Measurements from ENCODE around the gene CYP24A1. TPM values are rescaled to one million over a fixed set of nuclear protein-coding genes. Genes with fewer than 3 reads are reported as not detected.

Gene CYP24A1
- total and polyA plus RNA-seq, 2 of the 13 experiments (the other 11 are each of a cell fraction or from before 2014, with no cell fraction given): 9.4 to 32.7 TPM

DNA sequence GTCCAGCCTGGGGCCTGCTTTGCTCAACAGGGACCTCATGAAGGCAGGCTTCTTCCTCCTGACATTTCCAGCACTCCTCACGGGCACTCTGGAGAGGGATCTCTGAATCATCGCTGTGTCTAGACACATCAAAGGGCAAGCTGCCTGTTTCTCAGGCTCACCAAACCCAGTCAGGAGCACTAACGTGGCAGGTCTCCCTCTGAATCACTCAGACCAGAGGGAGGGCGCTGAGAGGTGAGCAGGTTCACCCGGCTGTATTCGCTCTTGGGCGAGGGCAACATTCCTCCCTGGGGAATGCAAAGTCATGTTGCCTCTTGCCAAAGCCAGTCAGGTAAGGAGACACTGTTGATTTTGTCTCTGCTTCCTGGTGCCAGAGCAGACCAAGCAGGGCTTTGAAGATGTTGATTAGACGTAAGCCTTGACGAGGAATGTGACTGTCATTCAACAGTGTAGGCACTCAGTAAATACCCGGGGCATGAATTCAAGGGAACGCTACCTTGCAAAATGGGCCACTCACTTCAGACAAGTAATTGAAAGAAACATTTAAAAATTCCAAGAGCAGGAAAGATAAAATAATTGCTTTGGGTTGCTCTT is 50.1 kb downstream of the CYP24A1 start (continued):
- TF ChIP-seq, protein P1, sequence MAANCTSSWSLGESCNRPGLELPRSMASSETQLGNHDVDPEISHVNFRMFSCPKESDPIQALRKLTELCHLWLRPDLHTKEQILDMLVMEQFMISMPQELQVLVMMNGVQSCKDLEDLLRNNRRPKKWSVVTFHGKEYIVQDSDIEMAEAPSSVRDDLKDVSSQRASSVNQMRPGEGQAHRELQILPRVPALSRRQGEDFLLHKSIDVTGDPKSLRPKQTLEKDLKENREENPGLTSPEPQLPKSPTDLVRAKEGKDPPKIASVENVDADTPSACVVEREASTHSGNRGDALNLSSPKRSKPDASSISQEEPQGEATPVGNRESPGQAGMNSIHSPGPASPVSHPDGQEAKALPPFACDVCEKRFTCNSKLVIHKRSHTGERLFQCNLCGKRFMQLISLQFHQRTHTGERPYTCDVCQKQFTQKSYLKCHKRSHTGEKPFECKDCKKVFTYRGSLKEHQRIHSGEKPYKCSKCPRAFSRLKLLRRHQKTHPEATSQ (CRISPR knock-in tag; IDR thresholded peaks at IDR 0.05; ENCODE audit: borderline replicate concordance): peak; percentile 72; the same call in 1 of the 2 replicates
- TF ChIP-seq ZNF775 (CRISPR knock-in tag; IDR thresholded peaks at IDR 0.05; ENCODE audit: borderline replicate concordance): no peak; the same call in 1 of the 2 replicates
- no peak for TF ChIP-seq SYNCRIP (IDR thresholded peaks at IDR 0.05; ENCODE audit: insufficient read depth, low read depth, low read length)
- TF ChIP-seq ZNF260 (CRISPR knock-in tag; IDR thresholded peaks at IDR 0.05; ENCODE audit: borderline replicate concordance, low read depth): no peak
- peak; percentile 96 for TF ChIP-seq CBFB (CRISPR knock-in tag; IDR thresholded peaks at IDR 0.05)
- TF ChIP-seq, protein P2, sequence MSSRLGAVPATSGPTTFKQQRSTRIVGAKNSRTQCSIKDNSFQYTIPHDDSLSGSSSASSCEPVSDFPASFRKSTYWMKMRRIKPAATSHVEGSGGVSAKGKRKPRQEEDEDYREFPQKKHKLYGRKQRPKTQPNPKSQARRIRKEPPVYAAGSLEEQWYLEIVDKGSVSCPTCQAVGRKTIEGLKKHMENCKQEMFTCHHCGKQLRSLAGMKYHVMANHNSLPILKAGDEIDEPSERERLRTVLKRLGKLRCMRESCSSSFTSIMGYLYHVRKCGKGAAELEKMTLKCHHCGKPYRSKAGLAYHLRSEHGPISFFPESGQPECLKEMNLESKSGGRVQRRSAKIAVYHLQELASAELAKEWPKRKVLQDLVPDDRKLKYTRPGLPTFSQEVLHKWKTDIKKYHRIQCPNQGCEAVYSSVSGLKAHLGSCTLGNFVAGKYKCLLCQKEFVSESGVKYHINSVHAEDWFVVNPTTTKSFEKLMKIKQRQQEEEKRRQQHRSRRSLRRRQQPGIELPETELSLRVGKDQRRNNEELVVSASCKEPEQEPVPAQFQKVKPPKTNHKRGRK (CRISPR knock-in tag; IDR thresholded peaks at IDR 0.05): peak; percentile 59; the same call in 1 of the 2 replicates
- TF ChIP-seq ZNF772 (CRISPR knock-in tag; IDR thresholded peaks at IDR 0.05): peak; percentile 89
- peak; percentile 86; the same call in 1 of the 2 replicates for TF ChIP-seq ZNF136 (CRISPR knock-in tag; IDR thresholded peaks at IDR 0.05; ENCODE audit: low read depth)
- TF ChIP-seq ZSCAN29 (CRISPR knock-in tag; conservative IDR thresholded peaks at IDR 0.05): 0 out of 2 replicates have a peak, but pooled peaks have one; percentile 71
- peak; percentile 98 for TF ChIP-seq HMG20A (CRISPR knock-in tag; IDR thresholded peaks at IDR 0.05; ENCODE audit: borderline replicate concordance)
- peak; percentile 15; the same call in 1 of the 2 replicates for TF ChIP-seq LRRFIP1 (CRISPR knock-in tag; conservative IDR thresholded peaks at IDR 0.05)
- peak; percentile 64; the same call in 1 of the 2 replicates for TF ChIP-seq ZZZ3 (CRISPR knock-in tag; IDR thresholded peaks at IDR 0.05; ENCODE audit: borderline replicate concordance)
- TF ChIP-seq ATM (IDR thresholded peaks at IDR 0.05; ENCODE audit: borderline replicate concordance): no peak
- TF ChIP-seq ZNF569 (CRISPR knock-in tag; IDR thresholded peaks at IDR 0.05; ENCODE audit: borderline replicate concordance): no peak
- TF ChIP-seq BORCS8-MEF2B (CRISPR knock-in tag; IDR thresholded peaks at IDR 0.05): peak; percentile 80
- peak; percentile 75; the same call in 1 of the 2 replicates for TF ChIP-seq ESRRA (CRISPR knock-in tag; IDR thresholded peaks at IDR 0.05; ENCODE audit: low read depth)
- peak; percentile 61; the same call in 1 of the 2 replicates for TF ChIP-seq SMARCC2 (IDR thresholded peaks at IDR 0.05)
- peak; percentile 96; the same call in 1 of the 2 replicates for TF ChIP-seq MIXL1 (CRISPR knock-in tag; IDR thresholded peaks at IDR 0.05)
- peak; percentile 86; the same call in 1 of the 2 replicates for TF ChIP-seq ZNF3 (CRISPR knock-in tag; IDR thresholded peaks at IDR 0.05)
- TF ChIP-seq ZNF30 (CRISPR knock-in tag; IDR thresholded peaks at IDR 0.05): no peak
- TF ChIP-seq POLR2A (IDR thresholded peaks at IDR 0.05; ENCODE audit: insufficient read depth in 1 of 2, low read depth in 2 of 2, low read length in 2 of 2): peak; percentile 77 to 97
- TF ChIP-seq ZBTB46 (CRISPR knock-in tag; IDR thresholded peaks at IDR 0.05; ENCODE audit: borderline replicate concordance): no peak
- TF ChIP-seq SETDB1 (CRISPR knock-in tag; IDR thresholded peaks at IDR 0.05; ENCODE audit: borderline replicate concordance): no peak
- TF ChIP-seq SPEN (CRISPR knock-in tag; IDR thresholded peaks at IDR 0.05; ENCODE audit: low read depth): peak; percentile 20; the same call in 1 of the 2 replicates
